ENCODE measurements around the gene CPSF7. TPM values are rescaled to one million over a fixed set of nuclear protein-coding genes. Genes with fewer than 3 reads are reported as not detected.

The CPSF7 gene
- total RNA-seq, 1 experiment from 2014 or later, result 96.1 TPM

DNA sequence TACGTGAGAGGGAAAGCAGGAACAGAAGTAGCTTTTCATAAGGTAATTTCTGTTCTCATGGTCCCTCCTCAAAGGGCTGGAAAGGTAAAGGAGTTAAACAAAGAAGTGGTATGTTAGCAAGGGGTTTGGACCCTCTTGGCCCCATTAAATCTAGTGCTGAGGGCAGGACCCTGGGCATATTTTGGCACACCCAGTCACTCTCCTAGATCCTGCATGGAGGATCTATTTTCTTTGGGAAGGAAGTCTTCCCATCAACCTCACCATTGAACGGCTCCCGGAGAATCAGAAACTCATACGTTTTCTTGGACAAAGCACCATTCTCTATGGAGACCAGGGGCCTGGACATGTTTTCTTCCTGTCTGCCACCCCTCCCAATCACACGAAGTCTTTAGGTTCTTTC, 25.7 kb downstream of the CPSF7 start:
- no peak for ATAC-seq
- Histone ChIP-seq H3K27me3 (ENCODE audit: control insufficient read depth, insufficient read depth, low read length) (no peaks in the 10 kb centered on the region), H3K36me3 (ENCODE audit: control insufficient read depth, insufficient read depth, low read length) (peaks cover 34% of the 10 kb centered on the region), H3K4me3 (ENCODE audit: low read depth in 2 of 2, low read length in 2 of 2) (no peak overlapping the region), H3K9me3 (ENCODE audit: control insufficient read depth, insufficient read depth, low read depth, low read length) (no peaks in the 10 kb centered on the region), H3K4me1 (ENCODE audit: control insufficient read depth, insufficient read depth, low read length) (no peaks in the 10 kb centered on the region), H3K27ac (ENCODE audit: low read length) (no peak overlapping the region)
- intact Hi-C loops (cut with micrococcal nuclease; ENCODE audit: unreplicated experiment), result no loop called here
- ChIA-PET POLR2A (no interaction called here), CTCF (no interaction called here)
- in situ Hi-C loops (cut with HindIII; ENCODE audit: low pct_unique_long_range_greater_than_20kb, low sequenced_read_pairs), result no loop called here
- DNase-seq (ENCODE audit: low read depth, low spot score), result no peak
- TF ChIP-seq, protein P1, sequence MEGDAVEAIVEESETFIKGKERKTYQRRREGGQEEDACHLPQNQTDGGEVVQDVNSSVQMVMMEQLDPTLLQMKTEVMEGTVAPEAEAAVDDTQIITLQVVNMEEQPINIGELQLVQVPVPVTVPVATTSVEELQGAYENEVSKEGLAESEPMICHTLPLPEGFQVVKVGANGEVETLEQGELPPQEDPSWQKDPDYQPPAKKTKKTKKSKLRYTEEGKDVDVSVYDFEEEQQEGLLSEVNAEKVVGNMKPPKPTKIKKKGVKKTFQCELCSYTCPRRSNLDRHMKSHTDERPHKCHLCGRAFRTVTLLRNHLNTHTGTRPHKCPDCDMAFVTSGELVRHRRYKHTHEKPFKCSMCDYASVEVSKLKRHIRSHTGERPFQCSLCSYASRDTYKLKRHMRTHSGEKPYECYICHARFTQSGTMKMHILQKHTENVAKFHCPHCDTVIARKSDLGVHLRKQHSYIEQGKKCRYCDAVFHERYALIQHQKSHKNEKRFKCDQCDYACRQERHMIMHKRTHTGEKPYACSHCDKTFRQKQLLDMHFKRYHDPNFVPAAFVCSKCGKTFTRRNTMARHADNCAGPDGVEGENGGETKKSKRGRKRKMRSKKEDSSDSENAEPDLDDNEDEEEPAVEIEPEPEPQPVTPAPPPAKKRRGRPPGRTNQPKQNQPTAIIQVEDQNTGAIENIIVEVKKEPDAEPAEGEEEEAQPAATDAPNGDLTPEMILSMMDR (IDR thresholded peaks at IDR 0.05), result no peak
- TF ChIP-seq SIN3A (IDR thresholded peaks at IDR 0.05; ENCODE audit: borderline replicate concordance, insufficient read depth, low read depth, low read length) (no peak), TCF7L2 (IDR thresholded peaks at IDR 0.05; ENCODE audit: low read depth, low read length) (no peak), POLR2AphosphoS5 (IDR thresholded peaks at IDR 0.05; ENCODE audit: low read depth, low read length) (no peak)
- TF ChIP-seq, protein P2, sequence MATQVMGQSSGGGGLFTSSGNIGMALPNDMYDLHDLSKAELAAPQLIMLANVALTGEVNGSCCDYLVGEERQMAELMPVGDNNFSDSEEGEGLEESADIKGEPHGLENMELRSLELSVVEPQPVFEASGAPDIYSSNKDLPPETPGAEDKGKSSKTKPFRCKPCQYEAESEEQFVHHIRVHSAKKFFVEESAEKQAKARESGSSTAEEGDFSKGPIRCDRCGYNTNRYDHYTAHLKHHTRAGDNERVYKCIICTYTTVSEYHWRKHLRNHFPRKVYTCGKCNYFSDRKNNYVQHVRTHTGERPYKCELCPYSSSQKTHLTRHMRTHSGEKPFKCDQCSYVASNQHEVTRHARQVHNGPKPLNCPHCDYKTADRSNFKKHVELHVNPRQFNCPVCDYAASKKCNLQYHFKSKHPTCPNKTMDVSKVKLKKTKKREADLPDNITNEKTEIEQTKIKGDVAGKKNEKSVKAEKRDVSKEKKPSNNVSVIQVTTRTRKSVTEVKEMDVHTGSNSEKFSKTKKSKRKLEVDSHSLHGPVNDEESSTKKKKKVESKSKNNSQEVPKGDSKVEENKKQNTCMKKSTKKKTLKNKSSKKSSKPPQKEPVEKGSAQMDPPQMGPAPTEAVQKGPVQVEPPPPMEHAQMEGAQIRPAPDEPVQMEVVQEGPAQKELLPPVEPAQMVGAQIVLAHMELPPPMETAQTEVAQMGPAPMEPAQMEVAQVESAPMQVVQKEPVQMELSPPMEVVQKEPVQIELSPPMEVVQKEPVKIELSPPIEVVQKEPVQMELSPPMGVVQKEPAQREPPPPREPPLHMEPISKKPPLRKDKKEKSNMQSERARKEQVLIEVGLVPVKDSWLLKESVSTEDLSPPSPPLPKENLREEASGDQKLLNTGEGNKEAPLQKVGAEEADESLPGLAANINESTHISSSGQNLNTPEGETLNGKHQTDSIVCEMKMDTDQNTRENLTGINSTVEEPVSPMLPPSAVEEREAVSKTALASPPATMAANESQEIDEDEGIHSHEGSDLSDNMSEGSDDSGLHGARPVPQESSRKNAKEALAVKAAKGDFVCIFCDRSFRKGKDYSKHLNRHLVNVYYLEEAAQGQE (IDR thresholded peaks at IDR 0.05; ENCODE audit: insufficient read depth in 1 of 2, low read depth in 2 of 2, low read length in 1 of 2), result no peak
- BruUV-seq (replicated peaks), result TSS peak; percentile 50

DNA sequence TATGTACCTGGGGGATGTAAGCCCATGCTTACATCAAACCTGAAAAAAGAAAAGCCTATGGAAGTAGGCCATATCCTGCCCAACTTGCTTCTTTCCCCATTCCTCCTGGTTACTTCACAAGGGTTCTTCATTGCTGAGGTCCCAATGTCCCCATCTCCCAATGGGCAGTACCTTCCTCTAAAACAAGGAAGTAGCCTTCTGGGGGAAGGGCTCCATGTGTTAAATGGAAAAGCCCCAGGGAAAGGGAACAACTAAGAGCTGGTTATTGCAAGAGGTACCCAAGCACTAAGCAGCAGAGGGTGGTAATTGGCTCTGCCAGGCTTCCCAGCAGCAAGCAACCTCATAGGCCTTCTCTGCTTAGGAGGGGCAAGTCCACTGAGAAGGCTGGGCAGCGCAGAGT, 26.1 kb downstream of the CPSF7 start:
- CTCF ChIA-PET, result interaction anchor here (0.6 kb wide), 1 partner anchor 18 kb away, joined by 3 read pairs; no protein-coding TSS in a partner anchor
- no peaks in the 10 kb centered on the region for H3K4me1 ChIP-seq (ENCODE audit: control insufficient read depth, insufficient read depth, low read length)
- H3K9me3 ChIP-seq (ENCODE audit: control insufficient read depth, insufficient read depth, low read depth, low read length), result no peaks in the 10 kb centered on the region
- peaks cover 34% of the 10 kb centered on the region for H3K36me3 ChIP-seq (ENCODE audit: control insufficient read depth, insufficient read depth, low read length)
- BruUV-seq (replicated peaks), result no TSS peak
- intact Hi-C loops (cut with micrococcal nuclease; ENCODE audit: unreplicated experiment), result no loop called here
- ATAC-seq (no peak), DNase-seq (ENCODE audit: low read depth, low spot score) (no peak)
- POLR2A ChIA-PET, result no interaction called here
- H3K27ac ChIP-seq (ENCODE audit: low read length), result no peak overlapping the region
- TF ChIP-seq, protein P2 (IDR thresholded peaks at IDR 0.05; ENCODE audit: insufficient read depth in 1 of 2, low read depth in 2 of 2, low read length in 1 of 2), result no peak
- H3K4me3 ChIP-seq (ENCODE audit: low read depth in 2 of 2, low read length in 2 of 2), result no peak overlapping the region
- no peaks in the 10 kb centered on the region for H3K27me3 ChIP-seq (ENCODE audit: control insufficient read depth, insufficient read depth, low read length)
- in situ Hi-C loops (cut with HindIII; ENCODE audit: low pct_unique_long_range_greater_than_20kb, low sequenced_read_pairs), result no loop called here
